GM18507 (cell line): ENCODE measurements around the gene SERF2.
"Not testable (repeated sequence)": the region's sequence is repeated elsewhere in the genome, so short reads cannot be mapped to it uniquely, and the experiment has no call there.

Experiments
- DNase-seq: peaks from one replicate; pipeline ENCODE4 v3.0.0; 2011; ENCODE audit warnings: low read depth; ENCODE audit not compliant: insufficient read length; ENCODE audit errors: extremely low spot score
- FAIRE-seq: peaks from 2 replicates; lab custom pipeline; 2011; peaks lifted over from hg19 to GRCh38; lab: Jason Lieb, UNC

The SERF2 gene

DNA sequence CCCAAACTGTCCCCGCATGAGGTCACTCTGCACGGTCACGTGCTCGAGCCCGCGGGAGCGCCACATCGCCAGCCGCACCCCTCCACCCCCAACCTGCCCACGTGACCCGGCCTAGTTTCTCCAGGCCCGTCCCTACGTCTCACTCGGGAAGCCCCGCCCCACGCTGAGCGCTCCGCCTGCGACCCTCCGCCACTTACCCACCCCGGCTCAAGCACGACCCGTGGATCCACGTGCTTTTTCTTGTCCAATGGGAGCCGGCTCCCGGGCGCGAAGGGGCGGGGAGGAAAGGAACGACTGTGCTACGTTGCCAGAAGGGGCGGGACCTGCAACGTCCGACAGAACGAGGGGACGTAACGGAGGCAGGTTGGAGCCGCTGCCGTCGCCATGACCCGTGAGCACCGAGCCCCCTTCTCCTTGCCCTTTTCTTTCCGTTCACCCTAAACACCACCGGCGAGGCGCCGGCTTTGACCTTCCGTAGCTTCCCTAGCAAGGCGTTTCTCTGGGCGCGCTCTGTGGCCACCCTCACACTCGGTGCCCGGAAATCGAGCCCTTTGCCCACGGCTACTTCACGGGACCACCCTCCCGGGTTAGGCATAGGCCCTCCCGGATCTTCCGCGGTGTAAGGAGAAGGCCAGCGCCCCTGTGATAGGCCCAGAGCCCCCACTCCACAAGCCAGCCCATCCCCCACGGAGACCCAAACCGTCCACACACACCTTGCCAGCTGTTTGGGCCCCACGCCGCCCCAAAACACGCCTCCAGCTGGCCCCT, at the start of gene SERF2:
Gene SERF2, plus strand, starts transcription at position 328 of the 768 bp plus-strand sequence. Its CDS starts 57 bp downstream, at position 385.
- peak; percentile 97 for FAIRE-seq
- DNase-seq = peak; percentile 94

DNA sequence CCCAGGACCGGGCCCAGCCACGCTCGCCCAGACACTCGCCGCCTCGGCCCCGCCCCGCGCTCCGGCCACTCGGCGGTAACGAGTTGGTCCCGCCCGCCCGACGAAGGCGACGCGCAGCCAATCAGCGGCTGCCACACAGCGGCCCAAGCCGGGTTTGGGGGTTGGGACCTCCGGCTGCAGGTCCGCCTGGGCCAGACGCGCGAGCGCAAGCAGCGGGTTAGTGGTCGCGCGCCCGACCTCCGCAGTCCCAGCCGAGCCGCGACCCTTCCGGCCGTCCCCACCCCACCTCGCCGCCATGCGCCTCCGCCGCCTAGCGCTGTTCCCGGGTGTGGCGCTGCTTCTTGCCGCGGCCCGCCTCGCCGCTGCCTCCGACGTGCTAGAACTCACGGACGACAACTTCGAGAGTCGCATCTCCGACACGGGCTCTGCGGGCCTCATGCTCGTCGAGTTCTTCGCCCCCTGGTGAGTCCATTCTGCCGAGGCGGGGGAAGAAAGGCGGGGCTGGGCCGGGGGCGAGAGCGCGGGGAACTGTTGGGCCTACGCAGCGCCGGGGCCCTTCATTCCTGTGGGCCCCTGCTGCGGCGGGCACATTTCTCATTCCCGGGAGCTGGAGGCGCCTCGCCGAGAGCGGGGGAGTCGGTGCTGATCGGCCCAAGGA, 45.7 kb upstream of the SERF2 start, which contains the start of gene PDIA3:
Gene PDIA3, plus strand, starts transcription at position 194 of the 658 bp plus-strand sequence. Its CDS starts 102 bp downstream, at position 296.
- peak; percentile 77 for FAIRE-seq
- peak; percentile 77 for DNase-seq

DNA sequence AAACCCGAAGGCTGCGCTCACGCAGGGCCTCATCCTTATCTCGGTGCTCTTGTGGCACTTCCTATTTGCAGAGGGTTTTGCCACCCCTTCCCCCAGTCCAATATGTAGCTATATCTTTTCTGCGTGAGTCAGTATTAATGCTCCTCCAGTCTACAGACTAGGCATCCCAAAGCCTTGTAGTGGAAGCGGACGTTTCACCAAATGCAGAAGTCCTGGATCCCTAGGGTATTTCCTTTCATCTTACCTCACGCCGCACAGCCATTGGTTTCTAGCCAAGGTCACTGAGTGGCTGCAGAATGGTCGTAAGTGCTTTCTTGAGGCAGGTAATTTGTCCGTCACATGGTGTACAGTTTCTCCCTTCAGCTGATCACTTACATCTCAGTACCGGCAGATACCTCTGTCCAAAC, 45.2 kb upstream of the SERF2 start:
- FAIRE-seq = peak; percentile 81
- not testable (repeated sequence) for DNase-seq

DNA sequence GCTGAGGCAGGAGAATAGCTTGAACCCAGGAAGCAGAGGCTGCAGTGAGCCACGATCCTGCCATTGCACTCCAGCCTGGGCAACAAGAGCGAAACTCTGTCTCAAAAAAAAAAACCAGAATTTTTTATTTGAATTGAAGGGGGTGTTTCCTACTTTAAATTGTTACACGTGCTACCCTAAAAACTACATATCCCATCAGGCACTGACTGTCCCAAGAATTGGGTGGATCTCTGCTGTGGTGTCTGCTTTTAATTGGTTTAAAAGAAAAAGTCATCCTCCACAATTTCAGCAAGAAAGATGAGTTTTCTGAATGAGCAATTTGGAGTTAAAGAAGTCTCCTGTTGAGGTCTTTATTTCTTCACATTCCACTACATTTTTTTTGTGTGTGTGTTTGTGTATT, 43.7 kb upstream of the SERF2 start:
- DNase-seq (no peak), FAIRE-seq (no peak)

DNA sequence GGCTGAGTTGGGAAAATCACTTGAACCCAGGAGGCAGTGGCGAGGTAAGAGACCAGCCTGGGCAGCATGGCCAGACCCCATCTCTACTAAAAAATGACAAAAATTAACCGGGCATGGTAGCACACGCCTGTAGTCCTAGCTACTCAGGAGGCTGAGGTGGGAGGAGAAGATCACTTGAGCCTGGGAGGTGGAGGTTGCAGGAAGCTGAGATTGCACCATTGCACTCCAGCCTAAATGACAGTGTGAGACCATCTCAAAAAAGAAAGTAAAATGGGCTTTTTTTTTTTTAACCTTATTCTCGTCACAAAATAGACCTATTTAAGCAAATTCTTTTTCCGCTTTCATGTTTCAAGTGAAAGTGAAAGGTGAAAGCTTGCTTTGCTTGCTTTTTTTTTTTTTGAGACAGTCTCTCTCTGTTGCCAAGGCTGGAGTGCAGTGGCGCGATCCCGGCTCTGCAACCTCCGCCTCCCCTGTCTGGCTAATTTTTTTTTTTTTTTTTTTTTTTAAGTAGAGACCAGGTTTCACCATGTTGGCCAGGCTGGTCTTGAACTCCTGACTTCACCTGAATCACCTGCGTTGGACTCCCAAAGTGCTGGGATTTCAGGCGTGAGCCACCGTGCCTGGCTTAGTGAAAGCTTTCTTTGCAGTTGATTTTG, 42.3 kb upstream of the SERF2 start:
- FAIRE-seq (peak; percentile 95), DNase-seq (no peak)

DNA sequence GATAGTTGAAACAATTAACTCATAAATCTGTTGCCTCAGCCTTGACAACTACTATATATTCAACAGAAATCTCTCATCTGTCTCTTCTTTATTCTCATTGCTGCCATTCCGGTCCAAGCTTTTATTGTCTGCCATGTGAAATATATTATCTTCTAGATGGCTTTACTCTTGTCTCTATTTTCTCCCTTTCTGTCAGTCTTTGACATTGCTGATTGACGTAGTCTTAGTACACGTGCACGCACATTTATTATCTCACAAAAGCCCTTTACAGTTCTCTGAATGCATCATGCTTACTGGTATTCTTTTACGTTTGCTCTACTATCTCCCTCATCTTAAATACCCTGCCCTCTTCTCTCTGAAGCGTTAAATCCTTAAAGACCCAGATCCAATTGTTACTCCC, 40.2 kb upstream of the SERF2 start:
- FAIRE-seq = no peak
- no peak for DNase-seq

DNA sequence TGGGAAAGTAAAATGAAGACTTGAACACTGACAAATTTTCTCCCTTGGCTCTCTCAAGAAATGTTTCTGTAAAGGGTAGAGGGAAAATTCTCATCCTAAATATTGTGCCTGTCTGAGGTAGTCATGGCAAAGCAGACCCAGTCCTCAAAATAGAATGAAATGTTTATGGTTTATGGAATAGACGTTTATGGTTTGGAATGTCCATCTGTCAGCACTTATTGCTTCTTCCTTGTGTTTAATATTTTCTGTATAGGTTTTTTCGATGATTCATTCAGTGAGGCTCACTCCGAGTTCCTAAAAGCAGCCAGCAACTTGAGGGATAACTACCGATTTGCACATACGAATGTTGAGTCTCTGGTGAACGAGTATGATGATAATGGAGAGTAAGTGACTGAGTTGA, 29.3 kb upstream of the SERF2 start:
- no peak for DNase-seq
- FAIRE-seq = no peak

DNA sequence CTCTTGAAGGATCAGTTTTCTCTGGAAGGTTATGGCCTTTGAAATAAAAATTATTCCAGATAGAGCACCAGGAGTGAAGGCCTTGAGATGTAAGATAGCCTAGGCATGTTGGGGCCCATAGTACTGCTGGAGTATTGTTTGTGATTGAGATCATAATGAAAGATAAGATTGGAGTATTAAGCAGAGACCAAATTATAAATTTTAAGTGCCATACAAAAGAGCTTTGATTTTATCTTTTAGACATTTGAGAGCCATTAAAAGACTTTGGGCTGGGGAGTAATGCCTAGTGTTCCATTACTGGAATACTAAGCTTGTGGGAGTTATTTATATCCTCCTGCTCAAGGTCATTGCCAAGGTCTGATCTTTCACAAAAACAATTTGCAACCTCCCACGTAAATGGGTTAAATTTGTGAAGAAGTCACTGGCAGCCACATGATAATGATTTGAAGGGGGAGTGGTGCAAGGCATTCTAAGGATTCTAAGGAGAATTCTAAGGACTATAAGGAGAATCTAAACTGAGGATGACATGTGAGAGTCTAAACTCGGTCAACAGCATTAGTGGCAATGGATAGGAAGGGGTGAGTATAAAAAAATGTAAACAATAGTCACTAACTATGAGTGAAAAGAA, 28.2 kb upstream of the SERF2 start:
- DNase-seq = no peak
- FAIRE-seq = no peak

DNA sequence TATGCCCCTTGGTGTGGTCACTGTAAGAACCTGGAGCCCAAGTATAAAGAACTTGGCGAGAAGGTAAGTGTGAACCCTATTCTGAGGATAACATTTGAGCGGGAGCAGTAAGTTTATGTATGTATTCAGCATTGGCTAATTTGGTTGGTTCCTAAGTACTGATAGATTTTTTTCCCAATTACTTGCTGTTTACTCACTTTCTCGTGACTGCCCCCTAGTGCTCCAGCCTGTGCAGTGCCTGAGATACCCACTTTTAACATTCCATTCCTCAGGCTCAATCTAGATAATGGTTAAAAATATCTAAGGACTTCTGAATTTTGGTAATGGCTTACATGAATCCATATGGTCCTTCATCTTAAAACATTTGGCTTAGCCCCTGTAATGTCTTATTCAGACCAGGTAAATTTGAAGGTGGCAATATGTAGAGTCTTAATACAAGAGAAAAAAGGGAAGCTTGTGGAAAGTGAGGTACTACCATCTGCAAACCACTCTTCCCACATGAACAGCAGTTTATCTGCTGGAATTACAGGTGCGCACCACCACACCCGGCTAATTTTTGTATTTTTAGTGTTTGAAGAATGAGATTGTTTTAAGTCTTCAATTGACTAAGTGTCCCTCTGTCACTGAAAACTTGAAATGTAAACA, 22.4 kb upstream of the SERF2 start:
- FAIRE-seq (peak; percentile 73), DNase-seq (no peak)

DNA sequence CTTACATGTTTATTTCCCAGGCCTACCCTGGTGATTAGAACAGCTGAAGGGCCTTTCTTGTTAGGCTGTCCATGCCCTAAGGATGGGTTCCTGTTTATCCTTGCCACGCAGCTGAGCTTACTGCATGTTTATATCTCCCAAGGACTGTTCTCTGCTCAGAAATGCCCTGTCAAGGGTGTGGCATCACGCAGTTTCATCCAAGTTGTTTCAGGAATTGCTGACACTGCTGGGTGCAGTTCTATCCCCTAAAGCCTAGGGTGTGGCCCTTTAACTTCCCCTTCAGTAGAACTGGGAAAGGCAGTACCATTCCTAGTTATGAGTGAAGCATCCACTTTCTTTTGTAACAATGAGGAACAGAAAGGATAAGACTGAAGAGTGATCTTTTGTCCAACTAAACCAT, 20.3 kb upstream of the SERF2 start:
- FAIRE-seq = no peak
- DNase-seq = no peak

DNA sequence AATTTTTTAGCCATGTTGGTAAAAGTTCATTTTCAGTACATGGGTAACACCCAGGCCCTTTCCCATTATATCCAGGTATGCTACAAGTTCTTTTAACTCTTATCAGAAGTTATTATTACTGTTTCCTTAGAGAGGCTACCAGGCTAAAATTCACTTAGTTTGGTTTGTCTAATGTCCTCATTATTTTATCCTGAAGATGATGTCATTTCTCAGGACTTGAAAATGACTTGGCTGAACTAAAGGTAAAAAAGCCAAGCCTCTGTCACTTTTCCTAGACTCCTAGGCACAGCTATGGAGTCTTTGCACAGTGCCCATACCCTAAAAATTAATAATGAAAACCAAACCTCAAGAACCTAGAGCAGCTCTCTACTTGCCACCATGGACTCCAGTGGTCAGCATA, 19.5 kb upstream of the SERF2 start:
- FAIRE-seq (no peak), DNase-seq (no peak)

DNA sequence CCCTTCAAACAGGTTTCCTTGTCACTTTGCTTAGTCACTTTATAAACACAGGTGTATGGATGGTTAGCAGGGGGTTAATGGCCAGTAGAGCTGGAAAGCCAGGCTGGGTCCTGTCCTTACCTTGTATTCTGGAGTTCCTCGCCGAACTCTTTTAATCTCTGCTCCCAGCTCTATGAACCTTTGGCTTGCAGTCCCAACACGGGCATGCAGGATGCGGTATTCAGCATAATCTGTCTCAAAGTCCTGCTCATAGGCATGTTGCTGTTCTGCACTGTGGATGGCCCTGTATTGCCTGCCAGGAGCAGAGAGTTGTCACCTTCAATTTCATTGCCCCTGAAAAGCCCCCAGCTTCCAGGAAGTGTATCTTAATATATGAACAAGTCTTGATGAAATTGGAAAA, 18.1 kb upstream of the SERF2 start:
- FAIRE-seq = no peak
- no peak for DNase-seq

DNA sequence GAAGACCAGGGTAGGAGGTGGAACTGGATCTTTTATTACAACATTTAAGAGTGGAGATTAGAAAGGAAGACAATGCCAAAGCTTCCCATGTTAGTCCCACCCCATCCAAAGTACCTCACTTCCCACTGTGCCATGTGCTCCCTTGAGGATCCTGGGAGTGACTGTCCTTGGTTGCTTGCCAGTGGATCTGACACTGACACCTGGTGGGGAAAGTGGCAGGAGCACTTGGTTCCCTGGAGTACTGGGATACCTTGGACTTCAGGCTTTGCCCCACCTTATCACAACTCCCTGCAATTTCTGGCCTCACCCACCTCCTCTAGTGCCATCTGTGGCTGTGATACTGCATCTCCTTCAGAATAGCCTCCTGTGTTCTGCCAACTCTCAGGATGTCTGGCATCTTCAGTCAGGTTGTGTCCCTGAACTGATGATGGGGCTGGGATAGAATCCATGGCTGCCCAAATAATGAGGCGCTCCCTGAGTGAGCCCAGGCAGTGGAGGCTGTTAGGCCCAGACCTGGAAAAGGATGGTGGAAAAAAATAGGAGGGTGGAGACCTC, 16.6 kb upstream of the SERF2 start:
- no peak for FAIRE-seq
- no peak for DNase-seq

DNA sequence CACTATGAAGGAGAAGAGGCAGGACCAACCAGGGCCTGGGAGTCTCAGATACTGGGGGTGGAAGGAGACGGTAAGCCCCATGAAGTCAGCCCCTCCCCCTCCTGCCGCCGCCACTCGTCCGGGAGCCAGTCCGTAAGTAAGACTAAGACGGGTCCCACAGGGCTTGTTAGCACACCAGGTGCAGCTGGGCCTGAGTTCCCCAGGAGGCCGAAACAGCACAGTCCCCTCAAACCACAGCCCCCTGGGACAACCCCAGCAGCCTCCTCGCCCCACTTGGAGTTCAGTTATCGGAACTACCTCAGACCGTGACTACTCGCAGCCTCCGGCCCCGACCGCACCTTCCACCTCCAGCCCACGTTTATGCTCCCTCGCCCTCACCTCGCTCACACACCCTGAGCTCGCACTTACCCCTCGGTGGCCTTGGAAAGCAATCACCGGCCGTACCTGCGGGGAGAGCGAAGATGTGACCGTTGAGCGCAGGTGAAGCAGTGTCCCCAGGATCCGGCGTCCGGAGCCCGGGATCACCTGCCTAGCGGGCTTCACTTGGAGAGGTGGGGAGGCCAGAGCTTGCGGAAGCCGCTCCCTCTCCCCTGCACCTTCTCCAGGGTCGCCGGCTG, 15.9 kb upstream of the SERF2 start:
- FAIRE-seq (peak; percentile 96), DNase-seq (no peak)

DNA sequence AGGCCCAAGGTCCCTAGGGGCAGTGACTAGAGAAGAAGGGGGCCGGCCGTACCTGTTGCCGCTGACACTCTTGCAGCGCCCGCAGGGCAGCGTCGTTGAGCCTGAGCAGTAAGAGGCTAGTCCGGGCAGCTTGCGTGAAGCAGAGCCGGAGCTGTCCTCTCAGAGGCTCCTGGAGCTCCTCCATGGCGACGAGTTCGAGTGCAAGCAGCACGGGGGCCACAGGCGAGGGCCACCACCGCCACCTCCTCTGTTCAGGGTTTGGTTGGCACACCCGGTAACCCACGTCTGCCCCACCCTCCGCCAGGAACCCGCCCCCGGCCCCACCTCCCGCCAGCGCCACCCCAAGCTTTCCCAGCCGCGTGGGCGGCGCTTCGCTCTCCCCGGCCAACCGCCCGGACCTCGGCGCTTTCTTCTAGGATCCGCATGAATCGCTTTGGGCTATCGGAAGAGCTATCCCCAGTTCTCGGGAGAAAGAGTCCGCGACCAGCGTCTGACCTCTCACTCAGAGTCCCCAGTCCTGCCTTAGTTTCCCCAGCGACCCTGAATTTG, 15.3 kb upstream of the SERF2 start, which contains the start of gene ELL3:
Gene ELL3, minus strand, starts transcription at position 249 of the 549 bp plus-strand sequence. Its CDS starts 65 bp downstream, at position 184.
- FAIRE-seq = no peak

DNA sequence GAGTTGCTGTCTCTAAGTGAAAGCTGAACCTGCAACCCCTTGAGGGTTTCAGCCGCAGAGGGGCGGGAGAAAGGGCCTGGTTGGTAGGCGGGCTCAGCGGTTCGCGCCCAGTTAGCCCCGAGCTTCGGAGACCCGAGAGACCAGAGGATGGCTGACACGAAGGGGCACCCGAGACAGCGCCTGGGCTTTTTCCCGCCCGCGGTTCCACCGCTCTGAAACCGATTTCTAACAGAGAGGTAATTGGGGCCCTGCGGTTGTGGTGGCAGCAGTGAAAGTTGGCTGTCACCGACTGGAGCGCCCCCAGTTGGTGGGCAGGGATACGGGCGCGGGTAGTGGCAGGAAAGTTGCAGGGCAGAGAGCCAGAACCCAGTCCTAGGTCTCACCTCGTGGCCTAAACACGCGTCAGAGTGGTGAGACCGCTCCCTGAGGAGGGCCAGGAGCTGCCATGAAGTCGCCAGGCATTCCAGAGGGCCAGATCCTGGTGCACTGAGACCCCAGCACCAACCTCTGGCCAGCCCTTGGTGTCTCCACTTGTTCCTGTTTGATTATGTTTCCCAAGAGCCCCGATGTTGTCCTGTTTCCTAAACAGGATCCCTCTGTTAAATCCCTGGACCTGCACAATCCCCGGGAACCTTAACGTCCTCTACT, 14.7 kb upstream of the SERF2 start:
- peak; percentile 88 for FAIRE-seq
- DNase-seq = no peak

More for the DNA sequence above, 15.3 kb upstream of the SERF2 start, which contains the start of gene ELL3:
- no peak for DNase-seq

DNA sequence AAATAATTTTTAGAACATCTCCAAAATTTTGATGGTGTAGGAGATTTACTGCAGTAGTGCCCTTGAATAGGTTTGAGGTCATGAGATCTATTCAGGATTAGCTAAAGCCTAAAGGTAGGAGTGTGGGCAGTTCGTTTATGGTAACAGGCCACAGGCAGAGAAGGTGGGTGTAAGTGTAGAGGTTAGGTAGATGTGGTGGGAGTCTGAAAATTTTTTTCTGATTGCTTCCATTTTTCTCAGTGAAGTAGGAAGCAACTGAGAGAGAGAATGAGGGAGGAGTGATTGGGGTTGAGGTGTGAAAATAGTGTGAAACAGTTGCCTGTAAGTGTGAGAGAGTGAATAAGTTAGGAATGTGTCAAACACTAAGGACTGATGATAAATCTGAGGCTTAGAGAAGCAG, 13.1 kb upstream of the SERF2 start:
- no peak for FAIRE-seq
- no peak for DNase-seq

DNA sequence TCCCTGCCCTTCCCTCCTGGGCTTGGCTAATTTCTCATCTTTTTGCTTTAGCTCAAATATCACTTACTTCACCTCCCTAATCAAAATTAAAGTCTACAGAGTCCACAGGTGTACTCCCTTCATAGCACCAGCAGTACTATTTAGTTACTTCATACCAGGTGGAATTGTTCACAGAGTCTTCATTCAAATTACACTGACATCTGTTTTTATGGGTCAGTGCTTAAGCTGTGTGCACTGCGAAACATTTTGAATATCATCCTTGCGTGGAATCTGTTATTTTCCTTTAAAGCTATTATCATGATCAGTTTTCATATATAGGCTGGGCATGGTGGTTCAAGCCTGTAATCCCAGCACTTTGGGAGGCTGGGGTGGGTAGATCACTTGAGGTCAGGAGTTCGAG, 2.7 kb upstream of the SERF2 start:
- DNase-seq (no peak), FAIRE-seq (no peak)
